IPS-15b (cell line): ENCODE results near the gene PCSK5.

Experiments
- H3K27me3 ChIP-seq: one replicate; pipeline ENCODE4 v1.6.1; 2013; ENCODE audit warnings: low read length; ENCODE audit not compliant: control insufficient read depth, insufficient read depth
- H3K36me3 ChIP-seq: one replicate; pipeline ENCODE4 v1.6.1; 2013; ENCODE audit warnings: low read length; ENCODE audit not compliant: control insufficient read depth, insufficient read depth
- H3K4me1 ChIP-seq: one replicate; pipeline ENCODE4 v1.6.1; 2013; ENCODE audit warnings: mild to moderate bottlenecking, low read length; ENCODE audit not compliant: control insufficient read depth, insufficient read depth
- H3K4me3 ChIP-seq: one replicate; pipeline ENCODE4 v1.5.1; 2013; ENCODE audit warnings: low read depth, low read length
- H3K9ac ChIP-seq: one replicate; pipeline ENCODE4 v1.6.1; 2013; ENCODE audit warnings: low read depth, mild to moderate bottlenecking, low read length
- H3K9me3 ChIP-seq: one replicate; pipeline ENCODE4 v1.6.1; 2013; ENCODE audit warnings: mild to moderate bottlenecking, low read length; ENCODE audit not compliant: control insufficient read depth, insufficient read depth

The PCSK5 gene

GRCh38 chr9:76215066-76215465 is 324.6 kb downstream of the PCSK5 start:
- Histone ChIP-seq H3K36me3 (no peaks in the 10 kb centered on the region), H3K4me3 (no peak overlapping the region), H3K27me3 (no peaks in the 10 kb centered on the region), H3K9me3 (no peaks in the 10 kb centered on the region), H3K4me1 (no peaks in the 10 kb centered on the region), H3K9ac (no peak overlapping the region)

GRCh38 chr9:76216161-76216649 is 325.7 kb downstream of the PCSK5 start:
- no peak overlapping the region for H3K9ac ChIP-seq
- no peaks in the 10 kb centered on the region for H3K36me3 ChIP-seq
- no peaks in the 10 kb centered on the region for H3K4me1 ChIP-seq
- no peaks in the 10 kb centered on the region for H3K27me3 ChIP-seq
- H3K9me3 ChIP-seq: no peaks in the 10 kb centered on the region
- no peak overlapping the region for H3K4me3 ChIP-seq

GRCh38 chr9:76218117-76218885 is 327.8 kb downstream of the PCSK5 start:
- Histone ChIP-seq H3K4me1 (no peaks in the 10 kb centered on the region), H3K9me3 (no peaks in the 10 kb centered on the region), H3K4me3 (no peak overlapping the region), H3K27me3 (no peaks in the 10 kb centered on the region), H3K36me3 (no peaks in the 10 kb centered on the region), H3K9ac (no peak overlapping the region)

DNA sequence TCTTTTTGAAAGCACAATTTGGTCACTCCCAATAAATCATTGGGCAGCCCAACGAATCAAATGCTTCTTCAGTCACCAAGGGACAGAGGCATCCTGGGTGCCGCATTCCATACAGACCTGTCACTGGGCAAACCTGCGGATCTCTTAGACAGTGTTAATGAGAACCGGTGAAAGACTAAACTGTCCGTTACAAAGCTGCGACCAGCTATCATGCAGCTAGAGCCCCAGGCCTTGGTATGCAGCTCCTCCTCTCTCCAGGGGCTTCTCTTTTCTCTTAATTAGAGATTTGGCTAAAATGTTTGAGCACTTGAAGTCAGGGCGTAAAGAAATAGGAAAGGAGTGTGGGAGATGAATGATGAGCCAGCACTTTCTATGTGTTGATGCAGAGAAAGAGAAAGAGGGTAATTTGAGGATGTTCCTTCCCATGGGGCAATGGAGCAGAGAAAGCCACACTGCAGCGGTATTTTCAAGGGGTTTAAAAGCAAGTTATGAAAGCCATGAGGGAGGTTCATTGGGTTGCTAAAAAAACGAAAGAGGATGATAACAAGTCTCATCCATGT is 328.5 kb downstream of the PCSK5 start:
- H3K4me1 ChIP-seq: no peaks in the 10 kb centered on the region
- no peaks in the 10 kb centered on the region for H3K36me3 ChIP-seq
- no peak overlapping the region for H3K9ac ChIP-seq
- H3K4me3 ChIP-seq: no peak overlapping the region
- no peaks in the 10 kb centered on the region for H3K27me3 ChIP-seq
- H3K9me3 ChIP-seq: no peaks in the 10 kb centered on the region

GRCh38 chr9:76219560-76220151 is 329.2 kb downstream of the PCSK5 start:
- H3K4me3 ChIP-seq: no peak overlapping the region
- H3K9me3 ChIP-seq: no peaks in the 10 kb centered on the region
- no peaks in the 10 kb centered on the region for H3K27me3 ChIP-seq
- no peaks in the 10 kb centered on the region for H3K4me1 ChIP-seq
- H3K36me3 ChIP-seq: no peaks in the 10 kb centered on the region
- no peak overlapping the region for H3K9ac ChIP-seq

GRCh38 chr9:76221423-76221822 is 330.9 kb downstream of the PCSK5 start:
- H3K9ac ChIP-seq: no peak overlapping the region
- H3K9me3 ChIP-seq: no peaks in the 10 kb centered on the region
- H3K4me1 ChIP-seq: no peaks in the 10 kb centered on the region
- H3K36me3 ChIP-seq: no peaks in the 10 kb centered on the region
- no peak overlapping the region for H3K4me3 ChIP-seq
- no peaks in the 10 kb centered on the region for H3K27me3 ChIP-seq

DNA sequence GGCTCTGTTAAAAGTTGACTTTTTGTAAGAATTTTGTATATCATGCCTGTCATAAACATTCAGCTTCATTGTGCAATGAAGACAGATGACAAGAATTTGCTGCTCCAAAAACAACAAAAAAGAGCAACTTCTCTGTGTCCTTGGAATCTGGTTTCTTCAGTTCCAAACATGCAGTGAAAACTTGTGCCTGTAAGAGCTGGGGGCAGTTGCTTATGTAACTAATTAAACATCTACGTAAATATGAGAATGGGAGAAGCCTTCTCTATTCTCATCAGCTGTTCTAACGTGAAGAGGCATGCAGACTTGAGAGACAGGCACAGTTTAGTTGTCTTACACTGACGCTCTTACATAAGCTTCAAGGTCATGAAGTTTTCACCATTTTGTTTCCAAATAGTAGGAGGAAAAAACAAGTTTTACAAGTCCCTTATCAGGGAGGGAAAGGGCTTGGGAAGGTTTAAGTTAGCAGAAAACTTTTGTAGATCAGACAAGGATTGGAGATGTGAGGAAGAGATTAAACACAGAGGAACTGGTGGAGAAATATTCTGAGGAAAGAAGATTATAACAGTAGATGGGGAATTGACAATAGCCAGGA is 333.4 kb downstream of the PCSK5 start:
- no peak overlapping the region for H3K4me3 ChIP-seq

DNA sequence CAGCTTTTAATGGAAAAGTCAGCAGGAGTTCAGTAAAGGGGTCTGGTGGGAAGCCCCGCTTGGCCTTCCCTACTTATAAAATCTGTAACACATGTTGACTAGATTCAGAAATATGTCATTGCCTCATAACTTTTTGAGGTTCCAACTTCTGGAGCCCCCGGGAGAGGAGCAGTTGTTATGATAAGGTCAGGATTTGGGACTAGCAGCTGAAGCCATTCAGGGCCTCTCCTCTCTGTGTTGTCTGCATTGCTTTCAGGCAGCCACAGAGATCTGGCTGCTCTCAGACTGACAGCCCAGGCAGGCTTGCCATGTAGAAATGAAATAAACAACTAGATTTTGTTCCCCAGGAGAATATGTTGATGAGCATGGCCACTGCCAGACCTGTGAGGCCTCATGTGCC is 336.7 kb downstream of the PCSK5 start:
- H3K4me3 ChIP-seq: no peak overlapping the region
- no peaks in the 10 kb centered on the region for H3K36me3 ChIP-seq
- no peaks in the 10 kb centered on the region for H3K9me3 ChIP-seq
- no peaks in the 10 kb centered on the region for H3K27me3 ChIP-seq
- H3K4me1 ChIP-seq: no peaks in the 10 kb centered on the region
- H3K9ac ChIP-seq: no peak overlapping the region

More for the DNA sequence above, 333.4 kb downstream of the PCSK5 start:
- H3K27me3 ChIP-seq: no peaks in the 10 kb centered on the region
- no peaks in the 10 kb centered on the region for H3K4me1 ChIP-seq
- no peaks in the 10 kb centered on the region for H3K36me3 ChIP-seq
- H3K9me3 ChIP-seq: no peaks in the 10 kb centered on the region
- no peak overlapping the region for H3K9ac ChIP-seq

- Histone ChIP-seq H3K27me3 (no peaks in the 10 kb centered on the region), H3K9me3 (no peaks in the 10 kb centered on the region), H3K4me1 (no peaks in the 10 kb centered on the region), H3K36me3 (no peaks in the 10 kb centered on the region), H3K9ac (no peak overlapping the region), H3K4me3 (no peak overlapping the region)
These were observed 340.5 kb downstream of the PCSK5 start for GRCh38 chr9:76231001-76231400.

DNA sequence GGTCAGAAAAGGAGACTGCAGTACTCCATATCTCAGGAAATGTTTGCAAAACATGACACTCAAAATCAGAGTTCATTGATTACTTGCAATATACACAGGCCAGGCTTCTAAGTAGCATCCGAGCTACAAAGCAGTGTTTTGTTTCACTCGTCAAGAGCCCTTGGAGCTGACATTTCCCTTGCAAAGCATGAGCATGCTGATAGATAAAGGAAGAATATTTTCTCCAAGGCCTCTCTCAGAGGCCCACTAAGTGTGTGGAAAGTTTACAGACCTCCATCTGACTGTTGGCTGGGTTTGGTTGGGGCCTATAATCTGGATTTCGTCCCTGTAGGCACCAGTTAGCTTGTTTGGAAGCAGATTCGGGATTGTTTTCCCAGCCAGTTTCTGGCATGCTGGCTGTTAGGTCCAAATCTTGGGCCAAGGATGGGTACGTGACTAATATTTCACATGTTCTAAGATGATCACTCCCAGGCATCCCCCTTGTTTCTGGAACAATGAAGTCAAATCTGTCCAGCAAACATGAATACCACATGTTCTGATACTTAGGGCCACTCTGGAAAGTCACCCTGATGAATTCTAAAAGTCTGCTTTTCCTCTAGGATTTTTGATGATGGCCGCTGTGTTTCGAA is 342.5 kb downstream of the PCSK5 start:
- H3K36me3 ChIP-seq: no peaks in the 10 kb centered on the region
- H3K9me3 ChIP-seq: no peaks in the 10 kb centered on the region
- H3K9ac ChIP-seq: no peak overlapping the region
- H3K27me3 ChIP-seq: no peaks in the 10 kb centered on the region
- H3K4me1 ChIP-seq: no peaks in the 10 kb centered on the region
- H3K4me3 ChIP-seq: no peak overlapping the region

DNA sequence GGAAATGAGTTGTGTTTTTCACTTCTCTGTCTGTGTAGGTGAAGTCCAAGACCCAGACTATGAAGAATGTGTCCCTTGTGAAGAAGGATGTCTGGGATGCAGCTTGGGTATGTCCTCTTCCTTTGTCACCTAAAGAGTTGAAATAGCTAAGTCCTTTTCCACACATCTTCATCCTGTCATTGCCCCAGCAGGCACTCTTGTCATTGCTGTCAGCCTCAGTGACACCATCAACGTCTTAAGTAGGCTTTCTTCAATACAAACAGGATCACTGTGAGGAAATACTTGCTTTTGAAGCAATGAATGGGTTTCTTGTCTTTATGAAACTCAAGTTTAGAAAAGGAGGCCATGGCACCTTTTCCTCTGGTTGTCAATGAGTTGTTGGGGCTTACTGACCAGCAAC is 350.1 kb downstream of the PCSK5 start:
- Histone ChIP-seq H3K9ac (no peak overlapping the region), H3K36me3 (no peaks in the 10 kb centered on the region), H3K4me1 (no peaks in the 10 kb centered on the region), H3K27me3 (no peaks in the 10 kb centered on the region), H3K4me3 (no peak overlapping the region), H3K9me3 (no peaks in the 10 kb centered on the region)
